Right ventricle myocardium superior (tissue), 1 donor: ENCODE results near the gene STIM2. TPM values are rescaled to one million over a fixed set of nuclear protein-coding genes. Genes with fewer than 3 reads are reported as not detected.
"Not testable (repeated sequence)": the region's sequence is repeated elsewhere in the genome, so short reads cannot be mapped to it uniquely, and the experiment has no call there.

Experiments
- ATAC-seq: fragments of 200-7000 bp; cut with Tn5 transposase; one replicate; pipeline ENCODE4 v1.9.1; 2020; ENCODE audit warnings: mild to moderate bottlenecking; ENCODE audit not compliant: poor library complexity
- DNase-seq: peaks from one replicate; pipeline ENCODE4 v3.0.0-alpha.2; 2020
- intact Hi-C: fragments of 100-400 bp; cut with DNase I; formaldehyde crosslinking; loops from one replicate; pipeline ENCODE4 v1.11.2; 2022
- total RNA-seq: library from RNA; stranded (reverse); fragmentation: NEBNext Ultra II Directional; extraction: Animal tissue kit (Norgen Biotek cat#: 25700); gene quantifications from one replicate; pipeline ENCODE4 v1.2.1, GENCODE V29; 2021
- donor health status: DM: no; HTN: yes; CAD: no; lungs with severe emphysema.

The STIM2 gene
- total RNA-seq, 1 donor from 2014 or later: 9.7 TPM

DNA sequence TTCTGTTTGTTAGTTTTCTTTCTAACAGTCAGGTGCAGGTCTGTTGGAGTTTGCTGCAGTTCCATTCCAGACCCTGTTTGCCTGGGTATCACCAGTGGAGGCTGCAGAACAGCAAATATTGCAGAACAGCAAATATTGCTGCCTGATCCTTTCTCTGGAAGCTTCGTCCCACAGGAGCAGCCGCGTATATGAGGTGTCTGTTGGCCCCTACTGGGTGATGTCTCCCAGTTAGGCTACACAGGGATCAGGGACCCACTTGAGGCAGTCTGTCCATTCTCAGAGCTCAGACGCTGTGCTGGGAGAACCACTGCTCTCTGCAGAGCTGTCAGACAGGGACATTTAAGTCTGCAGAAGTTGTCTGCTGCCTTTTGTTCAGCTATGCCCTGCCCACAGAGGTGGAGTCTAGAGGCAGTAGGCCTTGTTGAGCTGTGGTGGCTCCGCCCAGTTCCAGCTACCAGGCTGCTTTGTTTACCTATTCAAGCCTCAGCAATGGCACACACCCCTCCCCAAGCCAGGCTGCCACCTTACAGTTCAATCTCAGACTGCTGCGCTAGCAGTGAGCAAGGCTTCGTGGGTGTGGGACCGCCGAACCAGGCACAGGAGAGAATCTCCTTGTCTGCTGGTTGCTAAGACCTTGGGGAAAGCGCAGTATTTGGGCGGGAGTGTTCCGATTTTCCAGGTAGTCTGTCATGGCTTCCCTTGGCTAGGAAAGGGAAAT is 115.0 kb downstream of the STIM2 start:
- DNase-seq: peak; percentile 33
- intact Hi-C loops, ATAC-seq: not testable (repeated sequence)

DNA sequence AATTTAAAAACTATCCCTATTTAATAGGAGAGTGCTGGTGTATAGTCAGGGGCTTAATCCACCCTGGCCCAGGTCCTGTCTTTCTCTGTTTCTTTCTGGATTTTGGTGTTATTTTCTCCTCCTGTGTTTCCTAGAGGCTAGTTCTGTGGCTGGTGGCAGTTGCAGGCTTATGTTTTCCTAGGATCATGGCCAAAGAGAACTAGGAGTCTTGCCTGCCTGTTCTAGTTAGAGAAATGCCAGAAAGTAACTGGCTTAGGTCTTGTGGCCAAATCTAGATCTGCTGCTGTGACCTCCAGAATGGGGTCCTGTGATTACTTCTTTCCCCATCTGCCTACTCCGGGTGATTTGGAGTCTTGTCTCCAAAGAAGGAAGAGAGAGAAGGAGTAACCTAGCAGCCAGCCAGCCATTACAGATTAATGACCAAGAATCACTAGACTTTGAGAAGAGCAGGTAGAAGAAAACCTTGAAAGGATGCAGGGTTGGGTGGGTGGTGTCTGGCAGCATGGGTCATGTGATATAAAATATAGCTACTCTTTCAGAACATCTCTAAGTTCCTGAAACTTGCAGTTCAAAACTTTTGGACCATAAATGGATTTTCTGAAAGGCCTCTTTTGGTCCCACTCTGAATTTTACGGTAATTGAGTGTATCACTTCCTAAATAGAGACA is 117.9 kb downstream of the STIM2 start:
- intact Hi-C loops: no loop called here
- no peak for DNase-seq
- ATAC-seq: peak; percentile 38

DNA sequence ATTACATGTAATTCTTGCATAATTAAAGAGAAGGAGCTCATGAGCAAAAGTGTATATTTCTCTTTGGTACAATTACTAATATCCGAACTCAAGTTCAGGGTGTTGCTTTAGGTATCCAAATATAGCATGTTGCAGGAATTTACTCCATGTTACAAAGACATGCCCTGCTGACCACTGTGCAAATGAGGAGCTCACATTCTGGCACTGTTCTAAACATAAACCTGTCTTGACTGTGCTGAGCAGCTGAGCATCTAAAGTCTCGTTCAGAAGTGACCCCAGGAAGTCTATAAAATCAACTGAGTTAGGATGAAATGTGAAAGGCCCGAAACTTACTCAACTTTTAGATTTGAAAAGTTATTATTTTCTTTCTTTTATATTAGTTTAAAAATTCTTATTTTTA is 124.3 kb downstream of the STIM2 start:
- DNase-seq (no peak), ATAC-seq (no peak)
- intact Hi-C loops: no loop called here

DNA sequence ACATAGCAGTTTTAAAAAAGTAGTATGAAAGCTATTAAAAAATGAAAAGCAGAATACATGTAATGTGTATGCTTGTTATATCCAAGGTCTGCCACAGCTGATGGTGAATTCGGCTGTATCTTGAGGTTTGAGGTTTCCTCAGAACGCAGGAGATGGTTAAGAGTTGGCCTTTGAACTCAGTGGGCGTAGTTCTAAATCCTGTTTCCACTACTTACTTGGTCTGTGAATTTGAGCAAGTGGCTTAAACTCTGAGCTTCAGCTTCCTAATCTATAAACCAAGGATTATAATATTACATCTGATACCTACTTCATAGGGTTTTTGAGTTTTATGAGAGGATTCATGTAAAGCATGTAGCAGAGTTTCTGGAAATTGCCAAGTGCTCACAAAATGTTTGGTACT is 125.2 kb downstream of the STIM2 start:
- ATAC-seq (no peak), DNase-seq (no peak)
- intact Hi-C loops: no loop called here

DNA sequence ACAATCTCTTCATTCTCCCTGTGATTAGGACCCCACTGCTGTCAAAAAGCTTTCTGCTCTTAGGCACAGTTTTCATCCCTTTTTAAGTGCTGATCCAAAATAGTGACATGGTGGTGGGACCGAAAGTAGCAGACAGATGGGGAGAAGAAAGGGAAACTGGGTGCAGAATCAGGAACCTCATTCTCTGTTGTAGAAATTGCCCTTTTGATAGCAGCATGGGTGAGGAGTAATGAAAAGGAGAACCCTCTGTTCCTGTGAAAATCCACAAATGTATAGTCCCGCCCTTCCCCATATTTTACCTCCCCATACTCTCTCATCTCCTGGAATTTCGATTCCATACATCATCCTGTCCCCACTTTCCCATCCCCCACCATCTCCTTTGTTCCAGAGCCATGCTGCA is 126.5 kb downstream of the STIM2 start:
- ATAC-seq: no peak
- intact Hi-C loops: no loop called here
- no peak for DNase-seq

DNA sequence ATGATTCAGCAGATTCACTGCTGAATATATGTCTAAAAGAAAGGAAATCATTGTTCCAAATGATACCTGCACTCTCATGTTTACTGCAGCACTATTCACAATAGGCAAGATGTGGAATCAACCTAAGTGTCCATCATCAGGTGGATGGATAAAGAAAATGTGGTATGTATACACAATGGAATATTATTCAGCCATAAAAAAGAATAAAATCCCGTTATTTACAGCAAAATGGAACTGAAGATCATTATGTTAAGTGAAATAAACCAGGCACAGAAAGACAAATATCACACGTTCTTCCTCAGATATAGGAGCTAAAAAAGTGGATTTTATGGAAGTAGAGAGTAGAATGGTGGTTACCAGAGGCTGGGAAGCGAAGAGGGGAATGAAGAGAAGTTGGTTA is 130.4 kb downstream of the STIM2 start:
- DNase-seq: no peak
- ATAC-seq: no peak
- intact Hi-C loops: no loop called here

DNA sequence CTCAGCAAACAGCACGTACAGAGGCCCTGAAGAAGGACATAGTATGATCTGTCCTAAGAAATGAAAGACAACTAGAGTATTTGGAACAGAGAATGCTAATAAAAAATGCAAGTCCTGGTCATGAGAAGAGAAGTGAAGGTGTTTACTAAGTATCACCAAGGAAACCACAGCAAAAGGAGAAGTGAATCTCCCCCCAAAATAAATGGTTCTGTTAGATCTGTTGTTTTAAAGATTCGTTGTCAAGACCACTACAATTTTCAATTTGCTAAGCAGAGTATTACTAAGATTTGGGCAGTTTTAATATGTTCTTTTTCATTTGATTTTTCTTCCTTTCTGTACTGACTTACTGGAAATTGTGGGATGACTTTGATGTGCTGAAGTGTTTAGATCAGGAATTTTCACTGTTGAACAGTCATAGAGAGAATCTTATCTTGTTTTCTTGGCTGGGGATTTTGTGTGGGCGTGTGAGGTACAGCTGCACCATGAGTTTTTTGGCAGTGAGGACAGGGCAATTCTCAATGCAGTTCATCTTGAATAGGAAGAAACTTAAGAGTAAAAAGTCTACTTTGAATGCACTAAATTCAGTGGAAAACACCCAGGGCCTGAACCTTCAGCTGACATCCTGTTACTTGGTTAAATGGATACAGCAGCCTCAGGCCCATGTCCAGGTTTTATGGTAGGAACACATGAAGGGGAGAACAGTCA is 132.2 kb downstream of the STIM2 start:
- no peak for DNase-seq
- intact Hi-C loops: no loop called here
- peak; percentile 94 for ATAC-seq

DNA sequence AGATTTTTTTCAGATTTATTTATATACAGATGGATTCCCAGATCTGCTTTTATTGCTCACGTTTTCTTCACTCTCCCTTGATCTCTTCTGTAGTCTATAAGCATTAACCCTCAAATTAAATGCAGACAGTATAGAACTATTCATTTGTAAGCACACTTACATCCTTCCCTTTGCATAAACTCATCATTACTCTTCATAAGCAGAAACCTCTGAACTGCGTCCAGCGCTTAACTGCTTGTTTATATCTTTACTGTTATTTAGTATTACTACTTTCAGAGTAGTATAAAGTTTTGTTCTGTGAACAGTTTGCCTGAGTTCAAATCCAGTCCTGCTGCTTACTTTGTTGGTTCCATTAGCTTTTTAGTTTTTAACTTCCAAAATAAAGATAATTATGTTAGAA is 132.9 kb downstream of the STIM2 start:
- intact Hi-C loops: no loop called here
- no peak for ATAC-seq

DNA sequence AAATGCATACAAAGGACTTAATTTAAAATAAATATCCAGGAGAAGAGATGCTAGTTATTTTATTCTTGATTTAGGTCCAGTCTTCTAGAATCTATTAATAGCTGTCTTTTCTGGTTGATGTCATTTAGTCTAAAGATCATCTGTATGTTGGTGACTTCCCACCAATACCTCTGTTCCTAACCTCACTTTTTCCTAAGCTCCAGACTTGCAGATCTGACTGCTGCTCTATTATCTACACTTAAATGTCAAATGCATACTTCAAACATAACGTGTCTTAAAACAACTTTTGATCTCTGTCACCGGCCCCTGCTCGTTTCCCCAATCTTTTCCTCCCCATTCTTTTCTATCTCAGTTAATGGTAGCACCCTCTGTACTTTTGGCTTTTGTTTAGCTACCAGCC is 133.3 kb downstream of the STIM2 start:
- ATAC-seq: no peak
- intact Hi-C loops: no loop called here
- DNase-seq: no peak

More for the DNA sequence above, 132.9 kb downstream of the STIM2 start:
- DNase-seq: no peak

DNA sequence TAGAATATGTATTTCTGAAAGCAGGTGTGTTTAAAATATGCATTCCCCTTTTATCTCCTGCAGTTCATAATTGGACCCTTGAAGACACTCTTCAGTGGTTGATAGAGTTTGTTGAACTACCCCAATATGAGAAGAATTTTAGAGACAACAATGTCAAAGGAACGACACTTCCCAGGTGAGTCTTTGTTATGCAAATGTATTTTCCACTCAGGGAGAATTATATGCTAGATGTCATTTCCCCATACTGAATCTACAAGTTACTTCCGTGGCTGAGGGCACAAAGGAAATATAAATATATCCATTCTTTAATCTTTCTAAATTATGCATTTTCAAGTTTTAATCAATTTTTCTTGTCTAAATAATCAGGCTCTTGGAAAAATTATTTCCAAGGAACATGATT is 134.7 kb downstream of the STIM2 start:
- intact Hi-C loops: no loop called here
- DNase-seq: no peak
- no peak for ATAC-seq

DNA sequence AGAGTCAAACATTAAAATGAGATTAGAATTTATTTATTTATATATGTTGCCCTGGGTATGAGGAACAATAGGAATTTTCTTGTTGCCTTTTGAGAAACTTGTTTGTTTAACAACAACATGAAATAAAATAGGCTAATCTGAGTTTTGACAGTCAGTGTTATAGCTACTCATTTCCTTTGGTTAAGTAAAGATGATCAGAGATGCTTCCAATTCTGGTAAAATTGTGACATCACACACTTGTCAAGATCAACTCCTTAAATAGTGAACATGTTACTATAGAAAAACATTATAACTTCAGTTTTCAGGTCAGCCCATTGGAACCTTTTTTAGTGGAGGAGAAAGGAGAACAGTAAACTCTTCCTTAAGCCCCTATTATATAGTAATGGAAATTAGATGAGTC is 136.1 kb downstream of the STIM2 start:
- ATAC-seq: no peak
- intact Hi-C loops: no loop called here
- DNase-seq: no peak

DNA sequence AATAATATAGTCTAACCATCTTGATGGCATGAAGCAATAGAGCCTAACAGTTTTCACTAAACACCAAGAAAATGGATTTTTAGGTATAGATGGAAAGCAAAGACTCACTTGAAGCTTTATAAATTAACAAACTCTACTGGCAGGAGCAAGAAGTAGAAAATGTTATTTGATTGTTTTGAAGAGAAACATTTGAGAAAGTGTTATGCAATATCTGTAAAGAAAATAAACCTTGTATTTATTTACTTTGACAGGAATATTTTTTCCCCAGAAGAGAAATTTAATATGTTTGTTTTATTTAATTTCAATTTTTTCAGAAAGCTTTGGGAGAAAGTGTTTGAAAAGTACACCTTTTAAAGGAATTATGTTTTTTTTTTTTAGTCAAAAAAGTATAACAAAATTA is 139.0 kb downstream of the STIM2 start:
- ATAC-seq (no peak), DNase-seq (no peak)
- intact Hi-C loops: loop anchor here (10.0 kb wide), 1 partner anchor 135 kb away; the partner anchor contains the start of gene STIM2

DNA sequence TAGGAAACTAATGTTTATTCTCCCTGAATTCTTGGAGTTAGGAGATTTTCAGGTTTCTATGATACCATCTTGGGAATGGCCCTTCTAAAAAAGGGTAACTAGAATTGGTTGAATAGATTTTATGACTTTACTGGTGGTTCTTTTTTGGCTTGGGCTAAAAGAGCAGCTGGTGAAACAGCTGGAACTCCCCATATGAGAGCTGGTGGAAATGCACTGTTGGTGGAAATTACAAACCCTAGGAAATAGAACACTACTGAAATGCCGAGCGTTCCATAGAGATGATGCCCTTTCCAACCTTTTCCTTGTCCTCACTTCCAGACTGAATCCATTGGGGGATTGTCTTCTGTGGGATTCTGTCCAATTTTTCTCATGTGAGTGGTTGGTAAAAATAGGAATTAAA is 139.5 kb downstream of the STIM2 start:
- DNase-seq (no peak), ATAC-seq (no peak)
- intact Hi-C loops: loop anchor here (10.0 kb wide), 1 partner anchor 135 kb away; the partner anchor contains the start of gene STIM2

DNA sequence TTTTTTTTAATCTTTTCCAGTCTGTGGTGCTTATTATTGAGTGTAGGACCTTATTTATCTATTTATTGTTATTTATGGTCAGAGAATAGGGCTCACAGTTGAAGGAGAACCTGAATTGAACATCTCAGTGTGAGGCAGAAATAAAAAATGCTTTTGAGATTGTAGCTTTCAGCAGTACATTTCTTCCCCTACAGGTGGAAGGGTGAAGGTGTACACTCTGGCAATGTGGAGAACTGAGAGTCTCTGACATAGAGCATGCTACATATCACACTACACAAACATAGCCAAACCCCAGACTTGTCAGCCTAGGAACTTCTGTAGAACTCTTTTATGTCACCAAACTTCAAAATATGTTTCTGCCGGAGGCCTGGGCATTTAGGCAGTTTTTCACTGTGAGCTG is 140.2 kb downstream of the STIM2 start:
- DNase-seq (no peak), ATAC-seq (no peak)
- intact Hi-C loops: loop anchor here (10.0 kb wide), 1 partner anchor 136 kb away; the partner anchor contains the start of gene STIM2

DNA sequence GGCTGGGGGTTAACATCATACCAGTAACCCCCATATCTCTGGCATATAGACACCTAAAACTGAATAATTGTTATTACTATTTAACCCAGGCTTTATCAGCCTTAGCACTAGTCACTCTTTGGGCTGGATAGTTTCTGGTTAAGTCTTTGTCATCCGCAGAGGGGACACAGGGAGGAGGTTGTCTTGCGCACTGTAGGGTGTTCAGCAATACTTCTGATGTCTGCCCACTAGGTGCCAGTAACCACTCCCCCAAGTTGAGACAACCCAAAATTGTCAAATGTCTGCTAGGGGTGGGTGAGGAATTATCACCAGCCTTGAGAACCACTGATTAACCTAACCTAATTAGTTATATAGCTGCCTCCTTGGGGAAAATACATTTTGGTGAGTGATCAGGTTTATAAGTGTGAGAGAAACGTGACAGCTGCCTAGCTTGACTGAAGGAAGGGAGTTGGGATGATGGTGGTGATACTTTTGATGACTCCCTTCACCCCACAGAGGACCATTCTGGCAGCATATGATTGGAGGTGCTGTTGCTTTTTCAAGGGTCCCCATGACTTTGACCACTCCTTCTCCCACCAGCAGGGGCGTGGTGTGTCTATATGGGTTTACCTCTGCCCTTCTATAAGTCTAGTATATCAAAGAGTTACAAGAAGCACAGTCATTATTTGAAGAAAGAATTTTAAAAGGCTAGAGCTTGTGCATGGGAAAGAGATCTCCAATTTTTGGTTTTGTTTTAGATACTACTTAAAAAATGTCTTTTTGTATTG is 140.9 kb downstream of the STIM2 start:
- intact Hi-C loops: loop anchor here (10.0 kb wide), 1 partner anchor 137 kb away; the partner anchor contains the start of gene STIM2
- ATAC-seq: no peak

DNA sequence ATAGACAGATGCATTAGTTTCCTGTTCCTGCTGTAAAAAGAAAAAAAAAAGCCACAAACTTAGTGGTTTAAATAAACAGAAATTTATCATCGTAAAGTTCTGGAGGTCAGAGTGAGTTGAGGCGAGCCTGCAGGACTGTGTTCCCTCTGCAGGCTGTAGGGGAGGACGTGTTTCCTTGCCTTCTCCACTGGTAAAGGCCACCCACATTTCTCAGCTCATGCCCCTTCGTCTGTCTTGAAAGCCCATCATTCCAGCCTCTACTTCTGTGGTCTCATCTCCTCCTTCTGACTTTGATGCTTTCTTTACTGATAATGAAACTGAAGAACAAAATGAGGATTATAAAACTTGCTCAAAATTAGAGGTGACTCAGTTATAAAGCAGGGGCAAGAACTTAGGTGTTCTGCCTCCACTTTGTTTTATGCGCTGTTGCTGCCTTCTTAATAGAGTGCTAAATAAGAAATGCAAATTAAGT is 143.0 kb downstream of the STIM2 start:
- DNase-seq: no peak
- no peak for ATAC-seq
- intact Hi-C loops: loop anchor here (10.0 kb wide), 1 partner anchor 139 kb away; the partner anchor contains the start of gene STIM2

More for the DNA sequence above, 140.9 kb downstream of the STIM2 start:
- no peak for DNase-seq

DNA sequence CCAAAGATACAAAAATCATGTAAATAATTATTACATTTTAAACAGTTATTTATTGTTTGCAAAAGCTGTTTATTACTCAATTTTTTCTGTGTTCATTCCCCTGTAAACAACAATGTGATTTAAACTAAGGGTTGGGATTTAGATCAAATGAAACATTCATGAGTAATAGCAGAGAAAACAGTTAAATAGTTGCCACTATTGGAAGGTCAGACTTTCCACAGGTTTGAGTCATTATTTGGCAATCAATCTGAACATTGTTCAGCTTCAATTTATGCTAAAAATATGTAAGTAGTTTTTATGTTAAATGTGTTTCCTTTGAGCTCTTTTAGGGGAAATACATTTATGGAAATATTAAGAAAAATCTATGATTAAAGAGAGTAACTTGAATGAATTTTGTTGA is 144.9 kb downstream of the STIM2 start:
- intact Hi-C loops: loop anchor here (5.0 to 10.0 kb wide), 2 partner anchors 141 to 548 kb away; partner anchors contain the start of gene STIM2
- DNase-seq (no peak), ATAC-seq (no peak)

DNA sequence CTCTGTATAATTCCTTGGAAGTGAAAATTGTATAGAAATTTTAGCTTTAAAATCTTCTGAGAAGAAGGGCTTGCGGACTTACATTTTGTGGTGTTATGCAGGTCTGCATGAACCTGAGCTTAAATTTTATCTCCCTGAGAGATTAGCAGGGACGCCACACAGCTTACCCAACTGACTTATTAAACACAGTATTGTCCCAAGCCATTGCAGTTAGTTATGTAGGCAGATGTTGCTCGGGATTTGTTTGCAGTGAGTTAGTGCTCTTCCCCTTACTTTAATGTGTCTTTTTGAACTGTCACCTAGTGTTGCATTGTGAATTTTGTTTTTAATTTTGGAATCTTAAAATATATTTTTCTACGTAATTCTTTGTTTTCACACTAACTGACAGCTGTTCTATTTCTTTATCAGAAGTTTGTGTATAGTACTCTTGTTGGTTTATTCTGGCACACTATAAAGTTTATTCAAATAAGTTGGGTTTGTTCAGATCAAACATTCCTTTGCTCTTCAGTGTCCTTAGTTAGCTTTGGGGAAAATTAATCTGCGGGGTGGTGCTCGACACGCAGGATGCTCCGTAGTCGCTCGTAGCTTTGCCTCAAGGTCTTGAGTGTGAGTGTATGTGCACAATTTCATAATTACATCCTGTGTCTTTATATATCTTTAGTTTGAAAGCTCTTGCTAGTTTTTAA is 145.4 kb downstream of the STIM2 start:
- ATAC-seq: no peak
- no peak for DNase-seq
- intact Hi-C loops: loop anchor here (5.0 to 10.0 kb wide), 2 partner anchors 141 to 549 kb away; partner anchors contain the start of gene STIM2
